Heart right ventricle (tissue), 16 donors: ENCODE measurements around the gene TLE5. TPM values are rescaled to one million over a fixed set of nuclear protein-coding genes. Genes with fewer than 3 reads are reported as not detected.
A peak's percentile ranks its signal among the peaks of the same experiment; 100 is the strongest.

ENCODE experiments used
- ATAC-seq, 8 donors: fragments of 200-7000 bp; cut with Tn5 transposase; one replicate each; pipeline ENCODE4 v1.9.1; 2020; ENCODE audit warnings: mild to moderate bottlenecking in 8 of 8, moderate library complexity in 8 of 8, moderate number of reproducible peaks in 1 of 8
- DNase-seq, 2 donors: peaks; one replicate each; pipeline ENCODE4 v3.0.0-alpha.2; 2020
- H3K27ac ChIP-seq, 10 donors: fragments of 200-600 bp; sonication (generic) in 2 of 10; one replicate each; pipeline versions ENCODE4 v1.5.0 to v1.8.0; 2020 to 2022; ENCODE audit warnings: mild to moderate bottlenecking in 3 of 10
- H3K27me3 ChIP-seq, 7 donors: fragments of 200-600 bp; one replicate each; pipeline ENCODE4 v1.8.0; 2021 to 2022; ENCODE audit warnings: mild to moderate bottlenecking in 2 of 7
- H3K36me3 ChIP-seq, 9 donors: fragments of 200-600 bp; sonication (generic) in 1 of 9; one replicate each; pipeline versions ENCODE4 v1.5.0 to v1.8.0; 2020 to 2022; ENCODE audit warnings: mild to moderate bottlenecking in 2 of 9
- H3K4me1 ChIP-seq, 9 donors: fragments of 200-600 bp; sonication (generic) in 1 of 9; one replicate each; pipeline versions ENCODE4 v1.5.0 to v1.8.0; 2020 to 2022; ENCODE audit warnings: mild to moderate bottlenecking in 4 of 9
- H3K4me3 ChIP-seq, 10 donors: fragments of 200-600 bp; sonication (generic) in 2 of 10; one replicate each; pipeline versions ENCODE4 v1.5.0 to v1.8.0; 2020 to 2022; ENCODE audit warnings: mild to moderate bottlenecking in 7 of 10, moderate library complexity in 2 of 10
- H3K9me3 ChIP-seq, 11 donors: fragments of 200-600 bp in 10 of 11; sonication (generic) in 2 of 11; one replicate each; pipeline versions ENCODE4 v1.5.0 to v1.8.0; 2013 to 2022; ENCODE audit warnings: mild to moderate bottlenecking in 2 of 11, control low read depth in 1 of 11, moderate library complexity in 1 of 11
- CTCF ChIP-seq, 9 donors: fragments of 200-600 bp; sonication (generic) in 2 of 9; IDR thresholded peaks; one replicate each; pipeline versions ENCODE4 v1.5.0 to v1.8.0; 2021 to 2022; ENCODE audit warnings: antibody characterized with exemption in 9 of 9, mild to moderate bottlenecking in 5 of 9, moderate library complexity in 1 of 9
- whole genome bisulfite sequencing, 2 donors: extraction: QIAGEN DNeasy Blood & Tissue Kit; methylation state at CpG; one replicate each; pipeline ENCODE4 v1.1.7; 2013; ENCODE audit warnings: inconsistent platforms in 1 of 2; 5-methylcytosine and 5-hydroxymethylcytosine counted together
- intact Hi-C, 10 donors: fragments of 100-400 bp; cut with DNase I; formaldehyde crosslinking; loops; one replicate each; pipeline versions ENCODE4 v1.11.1 to v1.14.2; 2022
- polyA plus RNA-seq, 2 donors: library from polyadenylated mRNA; stranded (reverse); fragments of 200-250 nt; gene quantifications; one replicate each; pipeline ENCODE4 v1.2.3, GENCODE V29; 2013
- total RNA-seq, 10 donors: library from RNA; stranded (reverse); fragmentation: NEBNext Ultra II Directional in 3 of 10; extraction: Animal tissue kit (Norgen Biotek cat#: 25700) in 3 of 10; gene quantifications; one replicate each; pipeline versions ENCODE4 v1.2.1 to v1.2.4, GENCODE V29; 2021 to 2023
- donor health status: Arrhythmogenic right ventricular cardiomyopathy.
- donor health status: ischemic (EF 13 %, LVEDD 7.1; RV severe dilation, severe dysfunction).
- donor health status: healthy with polysubstance abuse.
- donor health status: DM: no; HTN: yes; CAD: no.
- donor health status: DM: no; HTN: no; CAD: no.
- donor health status: ischemic (EF 25% LVEDD 6.9; RV normal size, moderate dysfunction).
- donor health status: ischemic (EF 25% LVEDD 5.7; RV mildly dilated, moderate dysfunction).
- donor health status: healthy.
- donor health status: DM: yes; HTN: yes; CAD: no.
- donor health status: Ischemic cardiomyopathy.
- donor health status: ischemic (EF 35%, LVEDD 5.7; RV mildly dilated, moderate dysfunction).
- donor health status: nonischemic (EF 11% LVEDD 7.7; RV severe dilation, severe dysfunction).
- donor health status: DM: yes; HTN: yes; CAD: no.
- donor health status: PGD.
- donor health status: ischemic (EF 29% LVEDD 5.4; RV normal size, mild dysfunction).
- donor health status: nonischemic (EF 23%, LVEDD 6.1; RV moderate dilation, normal function).

Gene TLE5
- total and polyA plus RNA-seq, 12 donors, result 653 to 1,254 (median 758) TPM

- peaks cover 0 to 13% (median 7%) of the 10 kb centered on the region in 9 donors for H3K4me1 ChIP-seq
- 86% methylated on average over 5 of the region's 5 CpGs for WGBS, 2 donors
- peaks cover 0 to 47% (median 0%) of the 10 kb centered on the region in 7 donors for H3K27me3 ChIP-seq
- no peaks in the 10 kb centered on the region for H3K9me3 ChIP-seq
- DNase-seq (no peak), ATAC-seq (no peak)
- TF ChIP-seq CTCF (IDR thresholded peaks at IDR 0.05), result no peak
- peaks cover 0 to 13% (median 0%) of the 10 kb centered on the region in 9 donors for H3K36me3 ChIP-seq
- H3K27ac ChIP-seq, result no peak overlapping the region
- H3K4me3 ChIP-seq, result no peak overlapping the region
- intact Hi-C loops, result loop anchor here in 1 of 10 donors (10.0 kb wide), 1 partner anchor 50 kb away; the partner anchor contains the start of gene TLE6
Measured at GRCh38 chr19:3024509-3024869, 37.8 kb downstream of the TLE5 start.

- 87 to 88% methylated on average over 18 of the region's 18 CpGs for WGBS, 2 donors
- TF ChIP-seq CTCF (IDR thresholded peaks at IDR 0.05), result no peak
- Histone ChIP-seq H3K27ac (no peak overlapping the region), H3K27me3 (peaks cover 0 to 15% (median 0%) of the 10 kb centered on the region in 7 donors), H3K4me3 (no peak overlapping the region), H3K4me1 (no peaks in the 10 kb centered on the region), H3K9me3 (no peaks in the 10 kb centered on the region), H3K36me3 (peaks cover 0 to 24% (median 0%) of the 10 kb centered on the region in 9 donors)
- DNase-seq, result no peak
- intact Hi-C loops, result loop anchor here in 1 of 10 donors (10.0 kb wide), 1 partner anchor 46 kb away; the partner anchor contains the start of gene TLE6
- no peak for ATAC-seq
Measured at GRCh38 chr19:3020321-3020960, 41.9 kb downstream of the TLE5 start.

- WGBS, 2 donors, result 94 to 96% methylated on average over 28 of the region's 28 CpGs
Measured at GRCh38 chr19:3019211-3019854, 43.0 kb downstream of the TLE5 start.

GRCh38 chr19:3017923-3018322, 44.4 kb downstream of the TLE5 start:
- Histone ChIP-seq H3K27me3 (no peaks in the 10 kb centered on the region), H3K4me1 (no peaks in the 10 kb centered on the region), H3K9me3 (no peaks in the 10 kb centered on the region), H3K27ac (no peak overlapping the region), H3K4me3 (no peak overlapping the region), H3K36me3 (peaks cover 0 to 48% (median 4%) of the 10 kb centered on the region in 9 donors)
- no peak for ATAC-seq
- WGBS, 2 donors, result 90 to 99% methylated on average over 7 of the region's 7 CpGs
- intact Hi-C loops, result no loop called here
- DNase-seq, result no peak
- no peak for TF ChIP-seq CTCF (IDR thresholded peaks at IDR 0.05)

More at GRCh38 chr19:3019211-3019854, 43.0 kb downstream of the TLE5 start:
- Histone ChIP-seq H3K27me3 (peaks cover 0 to 3% (median 0%) of the 10 kb centered on the region in 7 donors), H3K27ac (no peak overlapping the region), H3K36me3 (peaks cover 0 to 34% (median 2%) of the 10 kb centered on the region in 9 donors), H3K4me3 (no peak overlapping the region), H3K9me3 (no peaks in the 10 kb centered on the region), H3K4me1 (no peaks in the 10 kb centered on the region)
- no peak for TF ChIP-seq CTCF (IDR thresholded peaks at IDR 0.05)
- intact Hi-C loops, result no loop called here
- ATAC-seq (peak in 1 of 8 donors; percentile 29), DNase-seq (no peak)
